Measurements from ENCODE around the gene RABL2A.
"Not testable (repeated sequence)": the region's sequence is repeated elsewhere in the genome, so short reads cannot be mapped to it uniquely, and the experiment has no call there.

RABL2A gene

GRCh38 chr2:113626616-113627330 is at the start of gene RABL2A:
Gene RABL2A, plus strand, starts transcription at chr2:113627266. Its CDS starts 1,341 bp downstream, at chr2:113628607.
- peak; percentile 27 for DNase-seq (ENCODE audit: extremely low read depth, low read depth)

- DNase-seq (ENCODE audit: extremely low read depth, low read depth): not testable (repeated sequence)
These were observed 48.6 kb upstream of the RABL2A start for GRCh38 chr2:113578508-113578907.

- not testable (repeated sequence) for DNase-seq (ENCODE audit: extremely low read depth, low read depth)
These were observed 44.6 kb upstream of the RABL2A start for GRCh38 chr2:113582473-113582872.

GRCh38 chr2:113583521-113584225 is 43.4 kb upstream of the RABL2A start:
- peak; percentile 31 for DNase-seq (ENCODE audit: extremely low read depth, low read depth)

- DNase-seq (ENCODE audit: extremely low read depth, low read depth): not testable (repeated sequence)
These were observed 42.6 kb upstream of the RABL2A start for GRCh38 chr2:113584311-113585092.

- TF ChIP-seq CTCF (IDR thresholded peaks at IDR 0.05; ENCODE audit: low read depth, low read length): peak; percentile 36
- not testable (repeated sequence) for DNase-seq (ENCODE audit: extremely low read depth, low read depth)
These were observed 39.9 kb upstream of the RABL2A start for GRCh38 chr2:113587201-113587600.

GRCh38 chr2:113589591-113589990 is 37.5 kb upstream of the RABL2A start:
- DNase-seq (ENCODE audit: extremely low read depth, low read depth): not testable (repeated sequence)

GRCh38 chr2:113591926-113592325 is 35.1 kb upstream of the RABL2A start:
- not testable (repeated sequence) for DNase-seq (ENCODE audit: extremely low read depth, low read depth)

- DNase-seq (ENCODE audit: extremely low read depth, low read depth): not testable (repeated sequence)
These were observed 33.8 kb upstream of the RABL2A start for GRCh38 chr2:113593280-113593679.

- not testable (repeated sequence) for DNase-seq (ENCODE audit: extremely low read depth, low read depth)
These were observed 31.3 kb upstream of the RABL2A start for GRCh38 chr2:113595725-113596124.

GRCh38 chr2:113597164-113597563 is 29.9 kb upstream of the RABL2A start:
- DNase-seq (ENCODE audit: extremely low read depth, low read depth): not testable (repeated sequence)

GRCh38 chr2:113597572-113597971 is 29.5 kb upstream of the RABL2A start:
- not testable (repeated sequence) for DNase-seq (ENCODE audit: extremely low read depth, low read depth)

- not testable (repeated sequence) for DNase-seq (ENCODE audit: extremely low read depth, low read depth)
These were observed 28.9 kb upstream of the RABL2A start for GRCh38 chr2:113598180-113598579.

- not testable (repeated sequence) for DNase-seq (ENCODE audit: extremely low read depth, low read depth)
These were observed 28.3 kb upstream of the RABL2A start for GRCh38 chr2:113598738-113599137.

- DNase-seq (ENCODE audit: extremely low read depth, low read depth): not testable (repeated sequence)
These were observed 27.9 kb upstream of the RABL2A start for GRCh38 chr2:113599208-113599607.

- DNase-seq (ENCODE audit: extremely low read depth, low read depth): peak; percentile 3
These were observed 24.9 kb upstream of the RABL2A start for GRCh38 chr2:113602040-113602769.

Measured in AG09319 (cell line).